GM12891 (cell line): Measurements from ENCODE around the gene VTI1A.
A peak's percentile ranks its signal among the peaks of the same experiment; 100 is the strongest.

Experiments used
- DNase-seq: peaks from one replicate; pipeline ENCODE4 v3.0.0; 2011; ENCODE audit warnings: low spot score; ENCODE audit not compliant: insufficient read length
- FAIRE-seq: peaks from 2 replicates; lab custom pipeline; 2011; peaks lifted over from hg19 to GRCh38; lab: Jason Lieb, UNC
- PAX5 ChIP-seq: IDR thresholded peaks from 2 replicates; pipeline ENCODE4 v1.6.1; 2011; ENCODE audit warnings: low read length, moderate library complexity, mild to moderate bottlenecking; ENCODE audit not compliant: insufficient read depth, severe bottlenecking
- POLR2A ChIP-seq: IDR thresholded peaks from 2 replicates; pipeline ENCODE4 v1.6.1; 2011; ENCODE audit warnings: low read depth, low read length, control low read depth
- POLR2AphosphoS5 ChIP-seq: IDR thresholded peaks from 2 replicates; pipeline ENCODE4 v1.6.1; 2011; ENCODE audit warnings: low read depth, low read length, control low read depth
- POU2F2 ChIP-seq: IDR thresholded peaks from 2 replicates; pipeline ENCODE4 v1.6.1; 2011; ENCODE audit warnings: low read depth, mild to moderate bottlenecking, control low read depth, low read length, moderate library complexity
- SPI1 ChIP-seq: IDR thresholded peaks from 2 replicates; pipeline ENCODE4 v1.6.1; 2011; ENCODE audit warnings: low read depth, low read length, control low read depth
- TAF1 ChIP-seq: IDR thresholded peaks from 2 replicates; pipeline ENCODE4 v1.6.1; 2011; ENCODE audit warnings: low read depth, low read length, control low read depth

Gene VTI1A

DNA sequence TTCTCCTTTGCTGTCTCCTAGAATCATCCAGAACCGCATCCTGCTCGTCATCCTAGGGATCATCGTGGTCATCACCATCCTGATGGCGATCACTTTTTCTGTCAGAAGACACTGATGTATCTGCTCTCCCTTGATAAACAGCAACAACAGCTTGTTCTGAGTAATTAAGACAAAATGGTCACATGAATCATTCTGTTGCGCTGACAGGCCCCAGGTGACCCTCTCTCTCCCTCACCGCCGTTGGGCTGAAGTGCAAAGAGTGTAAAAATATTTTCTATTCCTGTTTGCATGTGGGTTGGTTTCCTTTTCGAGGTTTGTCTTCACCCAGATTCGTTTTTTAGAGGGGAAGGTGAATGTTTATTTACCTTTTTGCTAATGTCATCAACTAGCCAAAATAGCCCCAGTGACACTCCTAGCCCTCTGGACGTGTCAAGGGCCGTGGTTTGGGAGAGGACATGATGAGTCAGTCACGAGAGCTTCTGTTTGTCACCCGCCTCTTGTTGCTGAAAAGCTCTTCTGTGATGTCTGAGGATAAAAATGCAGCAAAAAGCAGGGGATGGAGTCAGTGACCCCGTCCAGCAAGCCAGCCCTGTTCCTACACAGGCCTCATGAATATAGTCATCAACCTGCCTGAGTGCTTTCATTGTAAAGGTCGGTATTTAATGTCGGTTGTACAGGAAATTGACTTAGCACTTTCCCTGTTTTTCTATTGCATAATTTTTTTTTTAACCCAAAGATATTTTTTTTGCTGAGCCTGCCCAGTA, 368.4 kb downstream of the VTI1A start:
- no peak for DNase-seq
- TF ChIP-seq POLR2A (no peak), TAF1 (no peak), PAX5 (no peak), POLR2AphosphoS5 (no peak), POU2F2 (no peak), SPI1 (no peak)
- no peak for FAIRE-seq

DNA sequence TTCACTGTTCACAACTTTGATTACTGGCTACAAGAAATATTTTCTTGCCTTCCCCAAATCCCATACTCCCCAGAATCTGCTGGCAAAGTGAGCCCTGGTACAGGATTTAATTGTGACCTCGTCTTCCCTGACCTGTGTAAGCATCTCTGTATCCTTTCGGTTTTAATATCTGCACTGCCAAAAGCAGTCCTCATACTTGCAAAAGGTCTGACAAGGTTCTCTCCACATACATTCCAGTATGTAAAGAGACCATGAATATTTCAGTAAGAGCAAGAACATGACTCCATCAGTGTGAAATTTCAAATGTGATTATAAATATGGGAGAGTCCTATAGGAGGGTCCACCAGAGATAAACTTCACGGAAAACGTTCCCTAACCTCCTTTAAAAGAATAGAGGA, 369.0 kb downstream of the VTI1A start:
- TF ChIP-seq PAX5 (no peak), SPI1 (no peak), POLR2A (no peak), POLR2AphosphoS5 (no peak), TAF1 (no peak), POU2F2 (no peak)
- DNase-seq (no peak), FAIRE-seq (no peak)

DNA sequence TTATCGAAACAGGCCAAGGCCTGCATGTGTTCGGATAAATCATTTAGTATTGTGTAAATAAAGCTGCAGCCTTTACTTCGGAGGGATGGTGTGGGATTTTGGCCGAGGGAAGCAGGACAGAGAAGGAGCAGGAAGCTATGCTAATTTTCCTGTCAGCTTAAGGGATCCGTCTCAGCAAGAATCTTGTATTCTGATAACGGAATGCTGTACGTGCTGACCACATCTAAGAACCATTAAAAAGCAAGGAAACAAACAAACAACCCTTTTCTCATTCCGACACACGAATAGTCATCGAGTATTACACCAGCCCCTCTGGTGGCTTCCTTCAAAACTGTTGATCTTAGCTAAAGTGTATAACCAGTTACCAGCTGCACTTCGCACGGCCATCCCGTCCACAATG, 369.9 kb downstream of the VTI1A start:
- DNase-seq = no peak
- FAIRE-seq = no peak
- TF ChIP-seq POLR2A (no peak), TAF1 (no peak), PAX5 (no peak), POU2F2 (no peak), POLR2AphosphoS5 (no peak), SPI1 (no peak)

DNA sequence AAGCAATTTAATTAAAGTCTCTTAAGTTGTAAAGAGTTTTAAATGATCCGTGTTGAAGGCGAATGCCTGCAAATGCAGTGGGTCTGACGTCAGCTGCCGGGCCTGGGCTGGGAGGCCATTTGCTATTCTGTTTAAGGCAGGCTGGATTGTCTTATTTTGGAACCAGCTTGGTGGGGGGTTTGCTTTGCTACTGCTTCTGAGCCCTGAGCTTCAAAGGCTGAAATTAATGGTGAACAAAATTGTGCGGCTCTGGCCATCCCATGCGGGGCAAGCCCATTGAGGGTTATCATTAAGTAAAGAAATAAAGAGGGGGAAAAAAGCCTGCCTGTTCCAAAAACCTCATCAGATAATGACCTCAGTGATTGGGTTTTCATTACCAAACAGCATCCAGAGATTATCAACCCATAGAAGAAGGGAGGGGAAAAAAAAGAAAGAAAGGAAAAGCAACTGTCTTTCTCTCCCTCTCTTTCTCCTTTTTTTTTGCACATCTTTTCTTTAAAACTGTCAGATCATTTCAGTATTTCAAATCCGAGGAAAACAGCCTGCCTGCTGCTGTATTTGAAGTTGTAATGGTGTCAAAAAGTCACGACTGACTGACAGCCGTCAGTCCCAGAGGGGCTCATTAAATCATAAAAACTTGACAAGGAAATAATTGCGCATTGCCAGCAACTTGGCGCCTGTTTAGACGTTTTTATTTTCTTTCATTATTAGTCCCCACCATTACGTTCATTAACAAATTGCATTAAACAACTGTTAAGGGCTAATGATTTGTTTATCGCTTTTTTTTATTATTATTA, 371.2 kb downstream of the VTI1A start:
- DNase-seq (no peak), FAIRE-seq (no peak)
- no peak for TF ChIP-seq PAX5
- no peak for TF ChIP-seq SPI1
- TF ChIP-seq TAF1 = no peak
- no peak for TF ChIP-seq POLR2AphosphoS5
- no peak for TF ChIP-seq POLR2A
- no peak for TF ChIP-seq POU2F2

DNA sequence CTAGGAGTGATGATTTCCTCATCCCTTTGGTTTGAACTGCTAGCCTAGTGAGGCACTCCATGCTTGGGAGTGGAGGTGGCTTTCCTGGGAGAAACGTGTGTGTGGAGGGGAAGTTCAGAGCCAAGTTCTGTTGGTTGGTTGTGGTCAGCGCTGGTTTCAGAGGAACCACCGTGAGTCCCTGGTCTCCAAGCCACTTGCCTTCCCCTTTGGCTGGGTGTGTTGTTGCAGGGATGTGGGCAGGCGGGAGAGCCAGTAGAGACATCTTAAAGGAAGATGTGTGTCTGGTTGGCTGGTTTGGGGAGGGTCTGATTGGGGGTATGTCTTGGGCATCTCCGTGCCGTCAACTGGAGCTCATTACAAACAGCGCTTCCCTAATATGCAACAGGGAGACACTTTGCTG, 372.2 kb downstream of the VTI1A start:
- no peak for TF ChIP-seq POLR2AphosphoS5
- FAIRE-seq (no peak), DNase-seq (no peak)

DNA sequence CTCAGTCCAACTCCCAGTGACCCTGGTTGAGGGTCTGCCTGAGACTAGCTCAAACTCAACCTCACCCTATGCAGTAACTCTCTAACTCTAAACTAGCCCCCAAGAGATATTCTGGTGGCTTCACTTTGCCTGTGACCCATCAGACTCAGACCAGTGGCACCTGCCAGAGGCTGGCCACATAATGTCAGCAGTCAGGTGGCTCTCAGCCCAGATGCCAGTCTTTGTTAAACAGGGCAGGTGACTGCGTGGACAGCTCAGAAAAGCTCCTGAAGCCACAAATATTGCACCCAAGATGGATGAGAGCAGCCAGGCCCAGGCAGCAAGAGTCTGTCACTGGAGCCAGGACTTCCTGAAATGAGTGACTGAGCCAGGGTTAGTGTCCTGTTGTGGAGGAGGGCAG, 373.3 kb downstream of the VTI1A start:
- TF ChIP-seq SPI1 (no peak), POLR2A (no peak), PAX5 (no peak), POU2F2 (no peak), TAF1 (no peak), POLR2AphosphoS5 (no peak)
- FAIRE-seq = no peak
- DNase-seq = no peak

DNA sequence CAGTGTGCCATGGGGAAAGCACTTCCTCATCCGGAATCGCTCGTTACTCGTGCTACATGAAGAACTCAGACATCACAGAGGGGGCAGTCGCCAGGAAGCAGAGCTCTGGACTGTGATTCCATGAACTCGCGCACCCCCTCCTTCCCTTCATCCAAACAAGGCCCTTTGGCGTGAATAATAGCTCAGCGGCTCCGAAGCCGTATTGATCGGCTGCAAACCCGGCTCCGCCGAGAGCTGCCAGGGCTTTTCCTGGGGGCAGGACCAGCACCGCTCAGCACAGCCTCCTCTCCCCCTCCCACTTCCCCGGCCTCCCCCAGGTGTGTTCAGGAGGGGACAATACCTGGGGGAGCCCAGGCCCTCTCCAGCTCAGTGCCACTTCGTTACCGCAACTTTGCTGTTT, 374.0 kb downstream of the VTI1A start:
- no peak for FAIRE-seq
- TF ChIP-seq SPI1 (no peak), POLR2AphosphoS5 (no peak), POU2F2 (no peak), PAX5 (no peak), TAF1 (no peak), POLR2A (no peak)
- no peak for DNase-seq

DNA sequence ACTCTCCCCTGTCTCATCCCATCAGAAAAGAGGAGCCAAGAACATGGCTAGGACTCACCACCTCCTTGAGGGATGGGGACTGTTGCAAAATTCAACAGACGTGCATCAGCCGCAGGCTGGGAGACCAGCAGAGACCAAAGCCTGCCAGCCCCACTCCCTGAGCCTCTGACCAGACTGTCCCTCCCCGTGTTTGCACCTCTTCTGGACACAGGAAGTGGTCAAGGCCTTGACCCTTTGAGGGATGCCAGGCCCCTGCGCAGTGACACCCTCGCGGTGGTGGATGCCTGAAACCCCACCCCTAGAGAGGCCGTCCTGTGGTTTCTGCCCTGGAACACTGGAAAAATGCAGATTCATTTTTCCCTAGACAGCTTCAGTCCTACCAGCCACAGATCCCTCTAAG, 374.6 kb downstream of the VTI1A start:
- DNase-seq = no peak
- no peak for FAIRE-seq
- TF ChIP-seq POLR2AphosphoS5 (no peak), TAF1 (no peak), PAX5 (no peak), SPI1 (no peak), POLR2A (no peak), POU2F2 (no peak)

DNA sequence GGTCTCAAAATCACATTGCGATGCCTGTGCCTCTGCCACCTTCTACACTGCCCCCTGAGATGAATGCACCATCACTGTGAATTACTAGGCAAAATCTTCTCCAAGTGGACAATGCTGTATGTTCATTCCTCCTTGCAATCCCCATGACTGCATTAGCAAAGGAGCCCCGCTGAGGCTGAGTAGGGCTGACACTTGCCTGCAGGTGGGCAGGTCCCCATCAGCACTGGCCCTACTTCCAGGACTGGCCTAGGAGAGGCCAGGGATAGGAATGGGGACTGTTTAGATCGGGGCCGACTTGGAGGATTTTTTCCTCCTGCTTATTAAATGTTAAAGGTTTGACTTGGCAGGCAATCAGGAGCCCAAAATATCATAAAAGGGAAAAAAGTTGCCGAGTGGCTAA, 376.0 kb downstream of the VTI1A start:
- TF ChIP-seq POLR2AphosphoS5 (no peak), TAF1 (no peak), SPI1 (no peak), POLR2A (no peak), PAX5 (no peak)
- no peak for FAIRE-seq
- no peak for DNase-seq

DNA sequence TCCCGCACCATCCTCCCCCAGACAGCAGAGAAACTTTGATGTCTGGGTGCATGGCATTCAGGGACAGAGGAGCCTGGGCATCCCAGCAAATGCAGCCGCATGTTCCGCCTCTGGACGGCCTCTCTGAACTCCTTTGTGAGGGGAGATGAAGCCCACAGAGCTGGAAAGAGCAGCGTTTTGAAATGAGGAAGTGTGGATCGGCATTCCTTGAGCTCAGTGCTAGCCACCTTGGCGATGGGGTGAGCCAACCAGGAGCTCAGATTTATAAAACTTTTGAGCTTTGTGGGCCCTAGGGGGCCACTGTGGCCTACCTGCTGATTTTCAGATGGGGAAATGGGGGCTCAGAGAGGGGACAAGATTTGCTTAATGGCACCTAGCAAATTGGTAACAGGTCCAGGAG, 376.6 kb downstream of the VTI1A start:
- FAIRE-seq = no peak

More for the DNA sequence above, 376.6 kb downstream of the VTI1A start:
- DNase-seq = no peak
- TF ChIP-seq SPI1 (peak; percentile 32; the same call in 1 of the 2 replicates), PAX5 (no peak)
